RWPE2 (cell line): ENCODE results near the gene CTBP2.
A peak's percentile ranks its signal among the peaks of the same experiment; 100 is the strongest.

ENCODE experiments used
- ATAC-seq: fragments of 200-7000 bp; cut with Tn5 transposase; 3 replicates; pipeline ENCODE4 v1.9.1; 2021; ENCODE audit warnings: low read depth
- DNase-seq: peaks from one replicate; pipeline ENCODE4 v3.0.0-alpha.2; 2020; ENCODE audit warnings: low spot score
- H3K27ac ChIP-seq: fragments of 450-650 bp; 2 replicates; pipeline ENCODE4 v1.5.1; 2017; ENCODE audit warnings: mild to moderate bottlenecking; ENCODE audit not compliant: poor library complexity, severe bottlenecking
- H3K27me3 ChIP-seq: fragments of 250-450 bp; sonication (Bioruptor Pico); 2 replicates; pipeline ENCODE4 v1.5.1; 2021; ENCODE audit warnings: mild to moderate bottlenecking, moderate library complexity; ENCODE audit not compliant: insufficient read depth, poor library complexity, severe bottlenecking
- H3K36me3 ChIP-seq: fragments of 250-450 bp; sonication (Bioruptor Pico); 2 replicates; pipeline ENCODE4 v1.5.1; 2020; ENCODE audit warnings: low read depth, mild to moderate bottlenecking, moderate library complexity
- H3K4me1 ChIP-seq: fragments of 250-450 bp; sonication (Bioruptor Pico); 2 replicates; pipeline ENCODE4 v1.5.1; 2021; ENCODE audit warnings: mild to moderate bottlenecking, moderate library complexity; ENCODE audit not compliant: insufficient read depth, poor library complexity, severe bottlenecking
- H3K4me3 ChIP-seq: fragments of 250-450 bp; sonication (Bioruptor Pico); 2 replicates; pipeline ENCODE4 v1.5.1; 2021; ENCODE audit warnings: mild to moderate bottlenecking, moderate library complexity; ENCODE audit not compliant: severe bottlenecking
- H3K9me3 ChIP-seq: fragments of 250-450 bp; sonication (Bioruptor Pico); 2 replicates; pipeline ENCODE4 v1.5.1; 2021; ENCODE audit warnings: mild to moderate bottlenecking, moderate library complexity; ENCODE audit not compliant: severe bottlenecking
- CTCF ChIP-seq: fragments of 450-650 bp; IDR thresholded peaks from one replicate; pipeline ENCODE4 v1.5.1; 2017; ENCODE audit warnings: mild to moderate bottlenecking, moderate library complexity; ENCODE audit not compliant: poor library complexity, severe bottlenecking

The CTBP2 gene

GRCh38 chr10:125130916-125131315, 29.4 kb downstream of the CTBP2 start:
- no peak for TF ChIP-seq CTCF
- Histone ChIP-seq H3K4me3 (no peak overlapping the region), H3K27me3 (no peaks in the 10 kb centered on the region), H3K9me3 (no peaks in the 10 kb centered on the region), H3K36me3 (peaks cover 73% of the 10 kb centered on the region), H3K4me1 (peaks cover 30% of the 10 kb centered on the region), H3K27ac (peak overlapping the region; percentile 94)
- DNase-seq (no peak), ATAC-seq (no peak)

GRCh38 chr10:125130260-125130659, 30.1 kb downstream of the CTBP2 start:
- H3K36me3 ChIP-seq = peaks cover 70% of the 10 kb centered on the region
- no peak for TF ChIP-seq CTCF
- peak overlapping the region; percentile 94 for H3K27ac ChIP-seq
- DNase-seq = no peak
- no peak for ATAC-seq
- H3K4me1 ChIP-seq = peaks cover 36% of the 10 kb centered on the region
- H3K4me3 ChIP-seq = no peak overlapping the region
- no peaks in the 10 kb centered on the region for H3K9me3 ChIP-seq
- no peaks in the 10 kb centered on the region for H3K27me3 ChIP-seq

GRCh38 chr10:125129076-125129458, 31.3 kb downstream of the CTBP2 start:
- peak overlapping the region; percentile 94 for H3K27ac ChIP-seq
- H3K36me3 ChIP-seq = peaks cover 71% of the 10 kb centered on the region
- no peaks in the 10 kb centered on the region for H3K9me3 ChIP-seq
- DNase-seq = no peak
- peaks cover 48% of the 10 kb centered on the region for H3K4me1 ChIP-seq
- H3K27me3 ChIP-seq = no peaks in the 10 kb centered on the region
- ATAC-seq = no peak
- TF ChIP-seq CTCF = no peak
- H3K4me3 ChIP-seq = no peak overlapping the region

GRCh38 chr10:125128397-125129075, 31.8 kb downstream of the CTBP2 start:
- H3K36me3 ChIP-seq = peaks cover 66% of the 10 kb centered on the region
- H3K9me3 ChIP-seq = no peaks in the 10 kb centered on the region
- ATAC-seq = no peak
- no peak for TF ChIP-seq CTCF
- no peaks in the 10 kb centered on the region for H3K27me3 ChIP-seq
- H3K4me3 ChIP-seq = no peak overlapping the region
- H3K4me1 ChIP-seq = peaks cover 50% of the 10 kb centered on the region
- H3K27ac ChIP-seq = peak overlapping the region; percentile 94
- no peak for DNase-seq

GRCh38 chr10:125127986-125128385, 32.4 kb downstream of the CTBP2 start:
- H3K4me3 ChIP-seq = no peak overlapping the region
- H3K27me3 ChIP-seq = no peaks in the 10 kb centered on the region
- peaks cover 56% of the 10 kb centered on the region for H3K4me1 ChIP-seq
- no peak for TF ChIP-seq CTCF
- peak overlapping the region; percentile 94 for H3K27ac ChIP-seq
- ATAC-seq (no peak), DNase-seq (no peak)
- no peaks in the 10 kb centered on the region for H3K9me3 ChIP-seq
- H3K36me3 ChIP-seq = peaks cover 64% of the 10 kb centered on the region
